Myocyte (in vitro differentiated cells): Measurements from ENCODE around the gene UST. TPM values are rescaled to one million over a fixed set of nuclear protein-coding genes. Genes with fewer than 3 reads are reported as not detected.
"Not testable (repeated sequence)": the region's sequence is repeated elsewhere in the genome, so short reads cannot be mapped to it uniquely, and the experiment has no call there.

Experiments
- DNase-seq: peaks from one replicate; pipeline ENCODE4 v3.0.0-alpha.2; 2012; ENCODE audit warnings: low read depth
- total RNA-seq: library from RNA; depleted of rRNA; stranded (reverse); fragments of >200 nt; gene quantifications from 2 replicates; pipeline ENCODE4 v1.2.3, GENCODE V29; 2014

The UST gene
- total RNA-seq, 1 donor from 2014 or later, result 10.7 TPM

DNA sequence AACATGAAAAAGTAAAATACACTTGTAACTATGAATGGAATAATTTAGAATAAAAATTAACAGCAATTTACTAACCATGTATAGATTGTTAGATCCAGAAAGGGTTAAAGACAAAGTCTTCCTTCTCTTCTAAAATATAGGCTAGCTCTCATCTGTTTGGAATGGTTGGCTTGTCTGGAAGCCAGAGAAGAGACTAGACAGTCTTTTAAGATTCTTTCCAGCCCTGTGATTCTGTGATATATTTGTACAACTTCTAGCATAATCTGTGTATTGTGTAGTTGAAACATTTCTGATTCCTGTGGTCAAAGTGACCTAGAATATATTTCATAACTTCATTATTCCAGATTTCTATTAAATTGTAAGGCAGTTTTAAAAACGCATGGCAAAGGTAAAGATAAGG, 196.6 kb downstream of the UST start:
- peak; percentile 31 for DNase-seq

GRCh38 chr6:148944608-148945007, 197.8 kb downstream of the UST start:
- no peak for DNase-seq

GRCh38 chr6:148945301-148946021, 198.6 kb downstream of the UST start:
- DNase-seq, result no peak

- peak; percentile 89 for DNase-seq
Measured at GRCh38 chr6:148947621-148948444, 201.0 kb downstream of the UST start.

- no peak for DNase-seq
Measured at GRCh38 chr6:148951662-148952061, 204.8 kb downstream of the UST start.

- no peak for DNase-seq
Measured at GRCh38 chr6:148952147-148953035, 205.6 kb downstream of the UST start.

DNA sequence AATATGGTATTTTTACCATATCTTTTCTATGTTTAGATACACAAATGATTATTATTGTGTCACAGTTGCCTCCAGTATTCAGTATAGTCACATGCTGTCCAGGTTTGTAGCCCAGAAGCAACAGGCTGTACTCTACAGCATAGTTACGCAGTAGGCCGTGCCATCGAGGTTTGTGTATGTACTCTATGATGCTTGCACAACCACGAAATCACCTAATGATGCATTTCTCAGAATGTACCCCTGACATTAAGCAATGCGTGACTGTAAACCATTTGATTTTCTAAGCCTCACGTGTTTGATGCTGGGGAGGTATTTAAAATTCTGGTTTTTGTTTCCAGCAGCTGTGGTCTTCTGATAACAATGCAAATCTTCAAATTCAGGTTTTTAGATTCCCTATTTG, 207.6 kb downstream of the UST start:
- DNase-seq, result no peak

- DNase-seq, result no peak
Measured at GRCh38 chr6:148954934-148955333, 208.1 kb downstream of the UST start.

GRCh38 chr6:148955441-148955840, 208.6 kb downstream of the UST start:
- DNase-seq, result no peak

GRCh38 chr6:148956163-148956562, 209.3 kb downstream of the UST start:
- not testable (repeated sequence) for DNase-seq

GRCh38 chr6:148957752-148958151, 210.9 kb downstream of the UST start:
- DNase-seq, result no peak

DNA sequence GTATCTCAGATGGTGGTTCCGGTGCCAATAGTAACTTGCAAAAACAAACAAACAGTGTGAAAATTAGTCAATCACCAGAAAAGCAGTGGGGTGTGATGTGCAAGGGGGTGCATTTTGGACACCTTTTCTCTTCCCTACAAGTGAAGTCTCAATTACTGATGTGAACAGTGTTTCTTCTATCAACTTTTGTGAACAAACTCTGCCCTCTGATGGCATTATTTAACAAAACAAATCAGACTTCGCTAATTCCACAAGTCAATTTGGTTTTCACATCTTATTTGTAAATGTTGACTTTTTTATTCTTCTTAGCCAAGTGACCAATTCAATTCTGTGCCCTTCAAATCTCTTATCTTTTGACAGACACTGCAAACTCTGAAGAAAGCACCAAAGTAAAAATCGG, 212.2 kb downstream of the UST start:
- DNase-seq, result no peak

GRCh38 chr6:148959501-148959900, 212.7 kb downstream of the UST start:
- DNase-seq, result no peak

- no peak for DNase-seq
Measured at GRCh38 chr6:148962854-148963515, 216.2 kb downstream of the UST start.

DNA sequence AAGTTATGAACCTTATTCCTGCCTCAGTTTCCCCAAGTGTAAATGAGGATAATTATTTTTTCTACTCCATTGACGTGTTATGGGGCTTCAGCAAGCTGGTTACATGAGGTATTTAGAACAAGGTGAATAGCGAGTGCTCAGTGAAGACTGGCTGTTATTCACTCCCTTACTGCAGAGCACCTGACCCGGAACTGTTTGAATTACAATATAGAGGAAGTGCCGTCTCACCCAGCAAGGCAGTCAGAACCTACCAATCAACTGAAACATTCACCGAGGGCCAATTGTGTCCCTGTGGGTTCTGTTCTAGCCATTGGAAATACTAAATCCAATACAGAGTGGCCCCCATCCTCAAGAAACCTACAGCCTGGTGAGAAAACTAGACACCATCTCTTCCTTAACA, 216.9 kb downstream of the UST start:
- DNase-seq, result no peak

- no peak for DNase-seq
Measured at GRCh38 chr6:148964467-148964866, 217.6 kb downstream of the UST start.

GRCh38 chr6:148965287-148965686, 218.5 kb downstream of the UST start:
- DNase-seq, result no peak

GRCh38 chr6:148967011-148967520, 220.2 kb downstream of the UST start:
- no peak for DNase-seq

DNA sequence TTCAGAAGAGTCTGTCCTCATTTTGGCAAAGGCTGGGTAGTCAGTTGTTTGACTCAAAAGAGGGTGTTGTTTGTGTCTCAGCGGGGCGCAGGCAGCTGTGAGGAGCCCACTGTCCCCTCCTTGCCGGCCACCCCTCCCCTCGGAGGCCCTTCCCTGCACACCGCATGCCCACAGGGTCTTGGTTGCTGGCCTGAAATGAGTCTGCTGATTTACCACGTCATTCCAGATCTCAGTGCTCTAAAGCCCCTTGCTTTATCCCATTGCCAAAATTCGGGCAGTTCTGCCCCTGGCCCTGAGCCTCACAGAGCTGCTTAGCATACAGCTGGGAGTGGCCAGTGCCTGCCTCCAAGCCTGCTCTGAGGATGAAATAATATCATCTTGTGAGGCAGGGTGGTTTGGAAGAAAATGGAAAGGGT, 220.7 kb downstream of the UST start:
- DNase-seq, result no peak

DNA sequence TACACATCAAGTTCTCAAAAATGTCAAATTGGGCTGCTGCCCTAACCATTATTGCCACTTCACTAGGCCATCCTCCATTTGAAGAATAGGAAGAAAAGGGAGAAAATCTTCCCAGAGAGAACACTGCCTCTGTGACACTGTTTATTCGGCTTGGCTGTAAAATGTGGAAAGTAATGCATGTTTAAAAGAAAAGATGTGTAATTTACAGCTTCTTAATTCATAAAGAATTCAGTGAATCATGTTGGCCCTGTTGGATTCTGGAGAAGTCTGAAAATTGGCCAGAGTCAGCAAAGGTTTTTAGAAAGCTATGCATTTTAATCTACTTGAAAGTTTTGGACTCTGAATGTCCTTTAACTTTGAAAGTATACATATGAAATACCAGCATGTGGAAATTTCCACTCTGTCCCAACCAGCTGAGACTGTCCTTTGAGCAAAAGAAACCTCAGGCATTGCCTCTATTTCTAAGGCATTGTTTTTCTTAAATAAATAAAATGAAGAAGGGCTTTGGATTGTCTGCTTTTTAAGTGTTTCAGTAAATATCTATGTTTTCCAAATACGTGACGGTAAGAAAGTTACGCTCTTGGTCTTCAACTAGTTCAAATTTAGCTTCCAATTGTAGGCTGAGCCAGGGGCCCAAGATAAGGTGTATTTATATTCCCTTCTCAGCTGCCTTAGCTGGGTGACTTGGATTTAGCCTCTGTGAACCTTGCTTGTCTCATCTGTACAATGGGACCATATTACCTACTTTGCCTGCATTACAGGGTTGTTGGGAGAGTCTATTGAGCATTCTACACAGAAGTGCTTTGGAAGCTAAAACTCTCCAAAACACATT, 222.2 kb downstream of the UST start:
- DNase-seq, result no peak
